ENCODE measurements around the gene ALPK1.
"Not testable (repeated sequence)": the region's sequence is repeated elsewhere in the genome, so short reads cannot be mapped to it uniquely, and the experiment has no call there.

Gene ALPK1

DNA sequence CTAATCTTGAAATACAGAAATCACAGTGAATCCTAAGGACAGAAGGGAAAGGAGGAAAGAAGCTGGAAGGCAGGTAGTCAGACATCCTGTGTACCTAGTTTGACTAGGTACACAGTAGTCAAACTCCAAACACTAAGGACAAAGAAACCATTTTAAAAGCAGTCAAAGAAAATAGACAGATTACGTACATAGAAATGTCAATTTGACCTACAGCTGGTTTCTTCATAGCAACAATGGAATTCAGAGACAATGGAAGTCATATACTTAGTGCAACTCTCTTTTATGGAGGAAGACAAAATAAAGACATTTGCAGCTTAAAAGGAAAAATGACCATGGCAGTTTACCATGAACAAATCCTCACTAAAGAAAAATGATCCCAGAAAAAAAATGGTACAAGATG, 139.8 kb downstream of the ALPK1 start:
- Histone ChIP-seq H3K4me3 (ENCODE audit: low read depth in 1 of 5, low read length in 5 of 5) (no peak overlapping the region), H3K27me3 (ENCODE audit: control insufficient read depth in 5 of 5, insufficient read depth in 4 of 5, low read length in 5 of 5) (no peaks in the 10 kb centered on the region), H3K4me1 (ENCODE audit: control insufficient read depth in 5 of 5, insufficient read depth in 5 of 5, low read length in 5 of 5) (no peaks in the 10 kb centered on the region), H3K27ac (ENCODE audit: low read depth, low read length) (no peak overlapping the region), H3K36me3 (ENCODE audit: control insufficient read depth in 5 of 5, insufficient read depth in 5 of 5, low read length in 5 of 5) (peaks cover 34 to 63% (median 46%) of the 10 kb centered on the region in 5 donors), H3K9ac (ENCODE audit: low read length in 5 of 5) (no peak overlapping the region), H3K9me3 (ENCODE audit: control insufficient read depth in 5 of 5, low read length in 5 of 5) (no peaks in the 10 kb centered on the region)

DNA sequence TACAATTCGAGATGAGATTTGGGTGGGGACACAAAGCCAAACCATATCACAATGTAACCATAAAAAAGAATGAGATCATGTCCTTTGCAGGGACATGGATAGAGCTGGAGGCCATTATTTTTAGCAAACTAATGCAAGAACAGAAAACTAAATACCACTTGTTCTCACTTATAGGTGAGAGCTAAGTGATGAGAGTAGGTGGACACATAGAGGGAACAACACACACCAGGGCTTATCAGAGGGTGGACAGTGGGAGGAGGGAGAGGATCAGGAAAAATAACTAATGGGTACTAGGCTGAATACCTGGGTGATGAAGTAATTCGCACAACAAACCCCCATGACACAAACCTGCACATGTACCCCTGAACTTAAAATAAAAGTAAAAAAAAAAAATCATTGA, 145.1 kb downstream of the ALPK1 start:
- not testable (repeated sequence) for H3K27ac ChIP-seq (ENCODE audit: low read depth, low read length); H3K4me3 ChIP-seq (ENCODE audit: low read depth in 1 of 5, low read length in 5 of 5); H3K9ac ChIP-seq (ENCODE audit: low read length in 5 of 5); H3K27me3 ChIP-seq (ENCODE audit: control insufficient read depth in 5 of 5, insufficient read depth in 4 of 5, low read length in 5 of 5); H3K4me1 ChIP-seq (ENCODE audit: control insufficient read depth in 5 of 5, insufficient read depth in 5 of 5, low read length in 5 of 5)
- H3K36me3 ChIP-seq (ENCODE audit: control insufficient read depth in 5 of 5, insufficient read depth in 5 of 5, low read length in 5 of 5), result peaks cover 30 to 57% (median 44%) of the 10 kb centered on the region in 5 donors
- H3K9me3 ChIP-seq (ENCODE audit: control insufficient read depth in 5 of 5, low read length in 5 of 5), result peaks cover 3 to 23% (median 11%) of the 10 kb centered on the region in 5 donors

DNA sequence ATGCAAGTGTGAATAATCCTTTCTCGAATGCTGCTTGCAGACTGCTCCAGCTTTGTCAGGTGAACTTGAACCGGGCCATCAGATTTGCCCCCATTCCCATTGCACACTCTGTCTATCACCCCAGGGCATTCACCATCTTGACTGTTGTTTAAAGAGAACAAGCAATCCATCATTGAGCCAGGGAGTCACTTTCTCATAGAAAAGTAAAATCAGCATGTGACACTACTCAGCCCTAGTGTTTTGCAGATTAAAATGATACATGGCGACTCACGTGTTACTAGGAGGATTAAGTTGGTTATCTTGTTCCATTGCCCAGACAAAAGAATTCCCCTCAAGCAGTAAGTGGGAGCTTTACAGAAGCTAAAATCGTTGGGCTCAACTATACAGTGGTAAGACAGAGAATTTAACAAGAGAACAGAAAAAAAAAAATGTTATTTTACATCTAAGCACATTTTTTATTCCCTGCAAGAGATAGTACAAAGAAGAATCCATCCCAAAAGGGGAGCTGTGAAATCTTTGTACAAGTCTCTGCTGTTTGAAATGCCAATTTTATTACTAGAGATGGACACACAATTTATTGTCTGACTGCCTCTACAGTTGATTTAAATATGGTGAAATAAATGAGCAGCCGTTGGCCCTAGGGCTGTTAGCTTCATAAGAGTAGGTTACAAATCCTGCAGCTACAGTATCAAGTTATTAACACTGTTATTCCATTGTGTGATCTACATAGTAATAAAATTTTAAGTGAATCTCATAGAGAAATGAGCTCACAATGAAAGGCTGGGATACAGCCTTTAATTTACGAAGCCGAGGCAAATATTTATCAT, 151.3 kb downstream of the ALPK1 start:
- H3K27ac ChIP-seq (ENCODE audit: low read depth, low read length), result no peak overlapping the region
- H3K4me1 ChIP-seq (ENCODE audit: control insufficient read depth in 5 of 5, insufficient read depth in 5 of 5, low read length in 5 of 5), result no peaks in the 10 kb centered on the region
- peaks cover 3 to 23% (median 11%) of the 10 kb centered on the region in 5 donors for H3K9me3 ChIP-seq (ENCODE audit: control insufficient read depth in 5 of 5, low read length in 5 of 5)
- no peaks in the 10 kb centered on the region for H3K27me3 ChIP-seq (ENCODE audit: control insufficient read depth in 5 of 5, insufficient read depth in 4 of 5, low read length in 5 of 5)
- peaks cover 0 to 14% (median 2%) of the 10 kb centered on the region in 5 donors for H3K36me3 ChIP-seq (ENCODE audit: control insufficient read depth in 5 of 5, insufficient read depth in 5 of 5, low read length in 5 of 5)
- no peak overlapping the region for H3K4me3 ChIP-seq (ENCODE audit: low read depth in 1 of 5, low read length in 5 of 5)
- H3K9ac ChIP-seq (ENCODE audit: low read length in 5 of 5), result no peak overlapping the region

DNA sequence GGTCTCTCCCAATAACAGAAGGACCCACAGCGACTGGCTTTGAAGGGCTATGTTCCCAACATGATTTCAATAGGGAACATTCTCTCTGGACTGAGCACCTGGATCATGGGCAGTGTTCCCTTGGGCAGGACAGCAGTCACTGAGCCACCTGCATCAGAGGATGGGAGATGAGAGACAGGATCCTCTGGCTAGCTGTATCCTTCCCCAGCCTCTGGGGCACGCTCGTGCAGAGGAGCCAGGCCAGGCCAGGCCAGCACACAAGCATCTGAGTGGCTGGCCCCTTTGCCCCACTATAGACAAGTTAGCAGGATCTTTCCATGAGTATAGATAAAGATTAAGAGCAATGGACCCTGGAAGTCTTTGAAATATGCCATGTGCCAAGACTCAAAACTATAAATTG, 152.5 kb downstream of the ALPK1 start:
- H3K27ac ChIP-seq (ENCODE audit: low read depth, low read length), result no peak overlapping the region
- no peaks in the 10 kb centered on the region for H3K27me3 ChIP-seq (ENCODE audit: control insufficient read depth in 5 of 5, insufficient read depth in 4 of 5, low read length in 5 of 5)
- no peak overlapping the region for H3K4me3 ChIP-seq (ENCODE audit: low read depth in 1 of 5, low read length in 5 of 5)
- no peak overlapping the region for H3K9ac ChIP-seq (ENCODE audit: low read length in 5 of 5)
- H3K9me3 ChIP-seq (ENCODE audit: control insufficient read depth in 5 of 5, low read length in 5 of 5), result peaks cover 3 to 16% (median 9%) of the 10 kb centered on the region in 5 donors
- H3K36me3 ChIP-seq (ENCODE audit: control insufficient read depth in 5 of 5, insufficient read depth in 5 of 5, low read length in 5 of 5), result peaks cover 0 to 14% (median 2%) of the 10 kb centered on the region in 5 donors
- no peaks in the 10 kb centered on the region for H3K4me1 ChIP-seq (ENCODE audit: control insufficient read depth in 5 of 5, insufficient read depth in 5 of 5, low read length in 5 of 5)

DNA sequence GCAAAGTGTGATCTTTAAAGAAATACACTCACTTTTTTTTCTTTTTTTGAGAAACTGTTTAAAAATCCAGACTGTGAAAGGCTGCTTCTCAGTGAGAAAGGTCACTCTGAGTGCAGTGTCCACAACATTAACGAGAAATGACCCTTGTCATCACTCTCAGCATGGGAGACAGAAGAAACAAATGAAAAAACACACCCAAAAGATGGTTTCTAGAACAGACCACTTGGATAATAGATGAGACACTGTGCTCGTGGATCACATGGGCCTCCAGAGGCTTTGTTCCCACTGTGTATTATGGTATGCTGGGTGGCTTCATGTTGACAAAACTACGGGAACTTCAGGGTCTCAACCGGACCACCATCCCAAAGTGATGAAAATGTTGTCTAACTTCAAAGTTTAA, 153.9 kb downstream of the ALPK1 start:
- Histone ChIP-seq H3K36me3 (ENCODE audit: control insufficient read depth in 5 of 5, insufficient read depth in 5 of 5, low read length in 5 of 5) (peaks cover 0 to 11% (median 0%) of the 10 kb centered on the region in 5 donors), H3K4me1 (ENCODE audit: control insufficient read depth in 5 of 5, insufficient read depth in 5 of 5, low read length in 5 of 5) (no peaks in the 10 kb centered on the region), H3K9ac (ENCODE audit: low read length in 5 of 5) (no peak overlapping the region), H3K9me3 (ENCODE audit: control insufficient read depth in 5 of 5, low read length in 5 of 5) (peaks cover 0 to 9% (median 4%) of the 10 kb centered on the region in 5 donors), H3K4me3 (ENCODE audit: low read depth in 1 of 5, low read length in 5 of 5) (no peak overlapping the region), H3K27me3 (ENCODE audit: control insufficient read depth in 5 of 5, insufficient read depth in 4 of 5, low read length in 5 of 5) (no peaks in the 10 kb centered on the region), H3K27ac (ENCODE audit: low read depth, low read length) (no peak overlapping the region)

DNA sequence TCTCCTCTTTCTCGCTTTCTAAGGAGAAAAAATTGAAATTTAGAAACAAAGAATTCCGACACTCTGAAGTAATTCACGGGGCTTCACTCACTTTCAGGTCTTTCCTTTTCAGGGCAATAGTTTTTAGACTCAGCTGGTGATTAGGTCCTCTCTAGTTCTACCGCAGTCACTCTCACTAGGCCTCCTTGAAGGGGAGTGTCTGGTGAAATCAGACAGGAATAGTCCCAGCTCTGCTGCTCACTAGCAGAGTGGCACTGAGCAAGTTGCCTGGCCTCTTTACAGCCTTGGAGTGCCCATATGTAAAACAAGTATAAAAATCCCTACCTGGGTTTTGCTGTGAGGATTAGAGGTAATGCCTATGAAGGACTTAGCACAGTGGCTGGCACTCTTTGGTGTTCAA, 154.7 kb downstream of the ALPK1 start:
- peaks cover 0 to 8% (median 0%) of the 10 kb centered on the region in 5 donors for H3K36me3 ChIP-seq (ENCODE audit: control insufficient read depth in 5 of 5, insufficient read depth in 5 of 5, low read length in 5 of 5)
- H3K4me1 ChIP-seq (ENCODE audit: control insufficient read depth in 5 of 5, insufficient read depth in 5 of 5, low read length in 5 of 5), result no peaks in the 10 kb centered on the region
- H3K27me3 ChIP-seq (ENCODE audit: control insufficient read depth in 5 of 5, insufficient read depth in 4 of 5, low read length in 5 of 5), result no peaks in the 10 kb centered on the region
- H3K4me3 ChIP-seq (ENCODE audit: low read depth in 1 of 5, low read length in 5 of 5), result no peak overlapping the region
- peaks cover 0 to 7% (median 3%) of the 10 kb centered on the region in 5 donors for H3K9me3 ChIP-seq (ENCODE audit: control insufficient read depth in 5 of 5, low read length in 5 of 5)
- H3K9ac ChIP-seq (ENCODE audit: low read length in 5 of 5), result no peak overlapping the region
- no peak overlapping the region for H3K27ac ChIP-seq (ENCODE audit: low read depth, low read length)

DNA sequence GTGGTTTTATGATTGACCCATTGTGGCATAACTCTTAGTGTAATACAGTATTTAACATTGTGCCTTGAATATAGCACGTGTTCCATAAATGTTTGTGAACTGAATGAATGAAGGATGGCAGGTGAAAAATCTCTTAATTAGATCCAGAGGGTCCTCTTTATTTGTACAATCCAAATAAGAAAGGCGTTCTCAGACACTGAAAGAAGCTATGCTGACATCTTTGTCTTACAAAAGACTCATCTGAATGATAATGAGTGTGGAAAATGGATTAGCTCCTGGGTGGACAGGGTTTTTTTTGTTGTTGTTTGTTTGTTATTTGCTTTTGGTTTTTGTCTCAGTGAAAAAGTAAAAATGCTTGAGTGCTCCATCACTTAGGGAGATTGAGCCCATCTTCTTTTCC, 156.2 kb downstream of the ALPK1 start:
- Histone ChIP-seq H3K27ac (ENCODE audit: low read depth, low read length) (no peak overlapping the region), H3K36me3 (ENCODE audit: control insufficient read depth in 5 of 5, insufficient read depth in 5 of 5, low read length in 5 of 5) (peaks cover 0 to 2% (median 0%) of the 10 kb centered on the region in 5 donors), H3K4me1 (ENCODE audit: control insufficient read depth in 5 of 5, insufficient read depth in 5 of 5, low read length in 5 of 5) (no peaks in the 10 kb centered on the region), H3K9ac (ENCODE audit: low read length in 5 of 5) (no peak overlapping the region), H3K9me3 (ENCODE audit: control insufficient read depth in 5 of 5, low read length in 5 of 5) (peaks cover 0 to 14% (median 4%) of the 10 kb centered on the region in 5 donors), H3K27me3 (ENCODE audit: control insufficient read depth in 5 of 5, insufficient read depth in 4 of 5, low read length in 5 of 5) (no peaks in the 10 kb centered on the region), H3K4me3 (ENCODE audit: low read depth in 1 of 5, low read length in 5 of 5) (no peak overlapping the region)

DNA sequence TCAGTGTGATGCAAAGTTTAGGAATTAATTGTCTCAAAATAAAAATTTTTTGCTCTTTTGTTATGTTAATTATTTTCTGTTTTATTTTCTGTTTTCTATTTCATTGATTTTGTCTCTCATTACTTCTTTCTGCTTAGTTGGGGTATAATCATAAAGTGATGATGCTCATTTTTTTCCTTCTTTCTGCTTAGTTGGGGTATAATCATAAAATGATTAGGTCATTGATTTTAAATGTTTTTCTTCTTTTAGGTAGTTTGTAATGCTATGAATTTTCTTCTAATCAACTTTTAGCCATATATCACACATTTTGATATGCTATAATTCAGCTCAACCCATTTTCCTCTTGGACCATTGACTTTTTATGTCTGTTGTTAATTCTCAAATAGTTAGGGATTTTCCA, 175.1 kb downstream of the ALPK1 start:
- Histone ChIP-seq H3K36me3 (ENCODE audit: control insufficient read depth in 5 of 5, insufficient read depth in 5 of 5, low read length in 5 of 5) (no peaks in the 10 kb centered on the region), H3K9me3 (ENCODE audit: control insufficient read depth in 5 of 5, low read length in 5 of 5) (peaks cover 0 to 10% (median 0%) of the 10 kb centered on the region in 5 donors), H3K27ac (ENCODE audit: low read depth, low read length) (no peak overlapping the region), H3K4me3 (ENCODE audit: low read depth in 1 of 5, low read length in 5 of 5) (no peak overlapping the region), H3K4me1 (ENCODE audit: control insufficient read depth in 5 of 5, insufficient read depth in 5 of 5, low read length in 5 of 5) (no peaks in the 10 kb centered on the region), H3K9ac (ENCODE audit: low read length in 5 of 5) (no peak overlapping the region), H3K27me3 (ENCODE audit: control insufficient read depth in 5 of 5, insufficient read depth in 4 of 5, low read length in 5 of 5) (no peaks in the 10 kb centered on the region)

DNA sequence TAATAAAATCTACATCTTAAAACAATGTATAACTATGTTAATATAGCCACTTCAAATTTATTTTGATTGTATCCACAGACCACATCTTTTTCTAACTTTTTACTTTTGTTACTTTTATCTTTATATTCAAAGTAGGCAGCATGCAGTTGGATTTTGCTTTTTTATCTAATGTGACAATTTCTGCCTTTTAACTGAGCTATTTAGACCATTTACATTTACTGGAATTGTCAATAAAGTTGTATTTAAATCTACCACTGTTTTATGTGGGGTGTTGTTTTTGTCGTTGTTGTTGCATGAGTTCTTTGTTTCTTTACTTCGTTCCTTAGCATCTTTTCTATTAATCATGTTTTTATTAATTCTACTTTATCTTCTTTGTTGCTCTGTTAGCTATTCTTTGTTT, 176.8 kb downstream of the ALPK1 start:
- Histone ChIP-seq H3K27ac (ENCODE audit: low read depth, low read length) (no peak overlapping the region), H3K9me3 (ENCODE audit: control insufficient read depth in 5 of 5, low read length in 5 of 5) (peaks cover 0 to 10% (median 0%) of the 10 kb centered on the region in 5 donors), H3K27me3 (ENCODE audit: control insufficient read depth in 5 of 5, insufficient read depth in 4 of 5, low read length in 5 of 5) (no peaks in the 10 kb centered on the region), H3K36me3 (ENCODE audit: control insufficient read depth in 5 of 5, insufficient read depth in 5 of 5, low read length in 5 of 5) (no peaks in the 10 kb centered on the region), H3K9ac (ENCODE audit: low read length in 5 of 5) (no peak overlapping the region), H3K4me3 (ENCODE audit: low read depth in 1 of 5, low read length in 5 of 5) (no peak overlapping the region), H3K4me1 (ENCODE audit: control insufficient read depth in 5 of 5, insufficient read depth in 5 of 5, low read length in 5 of 5) (no peaks in the 10 kb centered on the region)

DNA sequence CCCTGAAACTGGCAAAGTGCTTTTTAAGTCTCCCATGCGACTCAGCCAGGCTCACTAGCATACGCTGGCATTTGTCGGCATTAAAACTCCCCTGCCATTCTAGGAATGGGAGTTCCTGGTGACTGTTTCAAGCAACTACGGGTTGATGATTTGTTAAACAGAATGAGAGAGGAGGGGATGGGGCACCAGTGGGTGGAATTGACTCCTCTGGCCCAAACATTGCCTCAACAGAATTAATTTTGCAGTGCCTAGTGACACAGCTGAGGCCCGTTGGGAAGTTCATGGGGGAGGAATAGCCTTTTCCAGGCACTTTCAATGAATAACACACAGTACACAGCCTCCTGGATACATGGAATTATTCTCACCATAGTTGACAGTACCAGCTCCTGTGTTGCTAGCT, 188.8 kb downstream of the ALPK1 start:
- peaks cover 0 to 3% (median 0%) of the 10 kb centered on the region in 5 donors for H3K27me3 ChIP-seq (ENCODE audit: control insufficient read depth in 5 of 5, insufficient read depth in 4 of 5, low read length in 5 of 5)
- no peaks in the 10 kb centered on the region for H3K36me3 ChIP-seq (ENCODE audit: control insufficient read depth in 5 of 5, insufficient read depth in 5 of 5, low read length in 5 of 5)
- H3K4me1 ChIP-seq (ENCODE audit: control insufficient read depth in 5 of 5, insufficient read depth in 5 of 5, low read length in 5 of 5), result no peaks in the 10 kb centered on the region
- no peak overlapping the region for H3K9ac ChIP-seq (ENCODE audit: low read length in 5 of 5)
- H3K4me3 ChIP-seq (ENCODE audit: low read depth in 1 of 5, low read length in 5 of 5), result no peak overlapping the region
- H3K27ac ChIP-seq (ENCODE audit: low read depth, low read length), result no peak overlapping the region
- H3K9me3 ChIP-seq (ENCODE audit: control insufficient read depth in 5 of 5, low read length in 5 of 5), result peaks cover 0 to 15% (median 11%) of the 10 kb centered on the region in 5 donors
